CD14-positive monocyte (primary cell): ENCODE results near the gene KCNV2. TPM values are rescaled to one million over a fixed set of nuclear protein-coding genes. Genes with fewer than 3 reads are reported as not detected.

Experiments used
- DNase-seq, 3 donors: peaks; one replicate each; pipeline ENCODE4 v3.0.0-alpha.2; 2011 to 2022
- H2AFZ ChIP-seq: 2 replicates; pipeline ENCODE4 v1.6.0; 2012; ENCODE audit warnings: mild to moderate bottlenecking, low read depth, low read length, inconsistent platforms; ENCODE audit not compliant: insufficient read depth, poor library complexity, severe bottlenecking
- H3K27ac ChIP-seq, 2 donors: 1 replicate in 1 of 2; 2 replicates in 1 of 2; pipeline ENCODE4 v1.5.1; 2012 to 2013; ENCODE audit warnings: low read length in 2 of 2, control low read depth in 1 of 2, inconsistent platforms in 1 of 2, low read depth in 1 of 2, mild to moderate bottlenecking in 1 of 2
- H3K27me3 ChIP-seq, 2 donors: one replicate each; pipeline versions ENCODE4 v1.6.0 to v1.6.1; 2011 to 2013; ENCODE audit warnings: low read length in 2 of 2; ENCODE audit not compliant: control insufficient read depth in 2 of 2, insufficient read depth in 2 of 2
- H3K36me3 ChIP-seq, 2 donors: replicated peaks in 1 of 2; 1 replicate in 1 of 2; 2 replicates in 1 of 2; pipeline versions ENCODE4 v1.5.1 to v1.6.1; 2012 to 2013; ENCODE audit warnings: low read length in 2 of 2, control low read depth in 1 of 2, inconsistent platforms in 1 of 2, mild to moderate bottlenecking in 1 of 2; ENCODE audit not compliant: insufficient read depth in 2 of 2, control insufficient read depth in 1 of 2
- H3K4me1 ChIP-seq, 2 donors: 1 replicate in 1 of 2; 2 replicates in 1 of 2; pipeline versions ENCODE4 v1.5.1 to v1.6.1; 2012 to 2013; ENCODE audit warnings: low read length in 2 of 2, control low read depth in 1 of 2, inconsistent platforms in 1 of 2, mild to moderate bottlenecking in 1 of 2, moderate library complexity in 1 of 2; ENCODE audit not compliant: insufficient read depth in 2 of 2, control insufficient read depth in 1 of 2
- H3K4me2 ChIP-seq: replicated peaks from 2 replicates; pipeline ENCODE3; 2012; ENCODE audit warnings: low read length, moderate library complexity, mild to moderate bottlenecking; ENCODE audit not compliant: poor library complexity, severe bottlenecking; ENCODE audit errors: extremely low read depth
- H3K4me3 ChIP-seq, 3 experiments: fragments of 200-600 bp in 1 of 3; sonication (generic) in 1 of 3; replicated peaks in 1 of 3; 1 replicate in 2 of 3; 2 replicates in 1 of 3; pipeline ENCODE4 v1.5.1; 2011 to 2013; ENCODE audit warnings: low read length in 3 of 3, mild to moderate bottlenecking in 3 of 3, control low read depth in 2 of 3, low read depth in 2 of 3, inconsistent platforms in 1 of 3, moderate library complexity in 1 of 3
- H3K79me2 ChIP-seq: 2 replicates; pipeline ENCODE4 v1.6.0; 2012; ENCODE audit warnings: mild to moderate bottlenecking, control low read depth, inconsistent platforms, low read length, moderate library complexity; ENCODE audit not compliant: insufficient read depth
- H3K9ac ChIP-seq: 2 replicates; pipeline ENCODE4 v1.6.0; 2017; ENCODE audit warnings: low read length, mild to moderate bottlenecking; ENCODE audit not compliant: insufficient read depth, poor library complexity, severe bottlenecking
- H3K9me3 ChIP-seq, 2 donors: replicated peaks in 1 of 2; 1 replicate in 1 of 2; 2 replicates in 1 of 2; pipeline versions ENCODE4 v1.5.1 to v1.6.1; 2012 to 2013; ENCODE audit warnings: low read length in 2 of 2, control low read depth in 1 of 2; ENCODE audit not compliant: control insufficient read depth in 1 of 2, insufficient read depth in 1 of 2
- H4K20me1 ChIP-seq: 2 replicates; pipeline ENCODE4 v1.6.0; 2012; ENCODE audit warnings: mild to moderate bottlenecking, low read length, control low read depth, moderate library complexity; ENCODE audit not compliant: insufficient read depth
- H3K27ac Mint-ChIP-seq, 7 donors: one replicate each; pipeline ENCODE4 v1.8.0; 2020; ENCODE audit warnings: mild to moderate bottlenecking in 7 of 7, mixed read lengths in 7 of 7, moderate library complexity in 6 of 7, inconsistent platforms in 2 of 7
- H3K27me3 Mint-ChIP-seq, 3 donors: one replicate each; pipeline ENCODE4 v1.8.0; 2021 to 2022; ENCODE audit warnings: low read depth in 3 of 3, mild to moderate bottlenecking in 3 of 3, mixed read lengths in 3 of 3, moderate library complexity in 3 of 3, inconsistent platforms in 1 of 3
- H3K36me3 Mint-ChIP-seq, 2 donors: one replicate each; pipeline ENCODE4 v1.8.0; 2020; ENCODE audit warnings: mixed read lengths in 2 of 2, inconsistent platforms in 1 of 2, mild to moderate bottlenecking in 1 of 2
- H3K4me1 Mint-ChIP-seq: one replicate; pipeline ENCODE4 v1.8.0; 2020; ENCODE audit warnings: mild to moderate bottlenecking, mixed read lengths
- H3K4me3 Mint-ChIP-seq, 2 donors: one replicate each; pipeline ENCODE4 v1.8.0; 2020; ENCODE audit warnings: mild to moderate bottlenecking in 2 of 2, mixed read lengths in 2 of 2, moderate library complexity in 1 of 2
- H3K9me3 Mint-ChIP-seq, 7 donors: one replicate each; pipeline ENCODE4 v1.8.0; 2020 to 2022; ENCODE audit warnings: mixed read lengths in 7 of 7, mild to moderate bottlenecking in 6 of 7, moderate library complexity in 6 of 7, inconsistent platforms in 2 of 7
- whole genome bisulfite sequencing: methylation state at CpG from one replicate; pipeline ENCODE4 v1.1.5; 2013; ENCODE audit warnings: missing lambda C conversion rate; ENCODE audit not compliant: insufficient coverage; 5-methylcytosine and 5-hydroxymethylcytosine counted together
- intact Hi-C, 2 donors: fragments of 100-400 bp; cut with micrococcal nuclease; formaldehyde crosslinking; loops; one replicate each; pipeline versions ENCODE4 v1.15.0 to v1.15.1; 2023
- polyA plus RNA-seq, 3 donors: library from polyadenylated mRNA; depleted of rRNA in 1 of 3; unstranded in 2 of 3; stranded (reverse) in 1 of 3; fragments of 300-500 nt in 2 of 3; fragments of >200 nt in 1 of 3; fragmentation: Illumina TruSeq in 2 of 3; gene quantifications; 1 replicate in 2 of 3; 2 replicates in 1 of 3; pipeline ENCODE4 v1.2.3, GENCODE V29; 2012 to 2021
- TF ChIP-seq, protein P1 (sequence below): fragments of 200-600 bp; IDR thresholded peaks from one replicate; pipeline ENCODE4 v1.8.0; 2022; ENCODE audit warnings: antibody characterized with exemption, mild to moderate bottlenecking

KCNV2 gene
- polyA plus RNA-seq, 3 donors = not detected

GRCh38 chr9:2700398-2700797 lies 16.9 kb upstream of the KCNV2 start:
- H4K20me1 ChIP-seq = no peaks in the 10 kb centered on the region
- intact Hi-C loops = no loop called here
- H3K4me2 ChIP-seq = no peak overlapping the region
- H3K4me3 ChIP-seq = no peak overlapping the region
- DNase-seq = no peak
- TF ChIP-seq, protein P1, sequence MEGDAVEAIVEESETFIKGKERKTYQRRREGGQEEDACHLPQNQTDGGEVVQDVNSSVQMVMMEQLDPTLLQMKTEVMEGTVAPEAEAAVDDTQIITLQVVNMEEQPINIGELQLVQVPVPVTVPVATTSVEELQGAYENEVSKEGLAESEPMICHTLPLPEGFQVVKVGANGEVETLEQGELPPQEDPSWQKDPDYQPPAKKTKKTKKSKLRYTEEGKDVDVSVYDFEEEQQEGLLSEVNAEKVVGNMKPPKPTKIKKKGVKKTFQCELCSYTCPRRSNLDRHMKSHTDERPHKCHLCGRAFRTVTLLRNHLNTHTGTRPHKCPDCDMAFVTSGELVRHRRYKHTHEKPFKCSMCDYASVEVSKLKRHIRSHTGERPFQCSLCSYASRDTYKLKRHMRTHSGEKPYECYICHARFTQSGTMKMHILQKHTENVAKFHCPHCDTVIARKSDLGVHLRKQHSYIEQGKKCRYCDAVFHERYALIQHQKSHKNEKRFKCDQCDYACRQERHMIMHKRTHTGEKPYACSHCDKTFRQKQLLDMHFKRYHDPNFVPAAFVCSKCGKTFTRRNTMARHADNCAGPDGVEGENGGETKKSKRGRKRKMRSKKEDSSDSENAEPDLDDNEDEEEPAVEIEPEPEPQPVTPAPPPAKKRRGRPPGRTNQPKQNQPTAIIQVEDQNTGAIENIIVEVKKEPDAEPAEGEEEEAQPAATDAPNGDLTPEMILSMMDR = no peak
- H3K4me3 Mint-ChIP-seq = no peak overlapping the region
- peaks cover 0 to 4% (median 0%) of the 10 kb centered on the region in 7 donors for H3K9me3 Mint-ChIP-seq
- no peaks in the 10 kb centered on the region for H3K36me3 ChIP-seq
- no peak overlapping the region for H3K27ac Mint-ChIP-seq
- no peak overlapping the region for H3K9ac ChIP-seq
- no peaks in the 10 kb centered on the region for H3K36me3 Mint-ChIP-seq
- no peaks in the 10 kb centered on the region for H3K79me2 ChIP-seq
- peaks cover 0 to 3% of the 10 kb centered on the region in 2 donors for H3K4me1 ChIP-seq
- H3K27ac ChIP-seq = no peak overlapping the region
- no peaks in the 10 kb centered on the region for H3K9me3 ChIP-seq
- no peak overlapping the region for H2AFZ ChIP-seq
- H3K27me3 ChIP-seq = no peaks in the 10 kb centered on the region
- WGBS = 89% methylated on average over 1 of the region's 6 CpGs
- peaks cover 7% of the 10 kb centered on the region for H3K4me1 Mint-ChIP-seq
- H3K27me3 Mint-ChIP-seq = peaks cover 0 to 1% (median 0%) of the 10 kb centered on the region in 3 donors

DNA sequence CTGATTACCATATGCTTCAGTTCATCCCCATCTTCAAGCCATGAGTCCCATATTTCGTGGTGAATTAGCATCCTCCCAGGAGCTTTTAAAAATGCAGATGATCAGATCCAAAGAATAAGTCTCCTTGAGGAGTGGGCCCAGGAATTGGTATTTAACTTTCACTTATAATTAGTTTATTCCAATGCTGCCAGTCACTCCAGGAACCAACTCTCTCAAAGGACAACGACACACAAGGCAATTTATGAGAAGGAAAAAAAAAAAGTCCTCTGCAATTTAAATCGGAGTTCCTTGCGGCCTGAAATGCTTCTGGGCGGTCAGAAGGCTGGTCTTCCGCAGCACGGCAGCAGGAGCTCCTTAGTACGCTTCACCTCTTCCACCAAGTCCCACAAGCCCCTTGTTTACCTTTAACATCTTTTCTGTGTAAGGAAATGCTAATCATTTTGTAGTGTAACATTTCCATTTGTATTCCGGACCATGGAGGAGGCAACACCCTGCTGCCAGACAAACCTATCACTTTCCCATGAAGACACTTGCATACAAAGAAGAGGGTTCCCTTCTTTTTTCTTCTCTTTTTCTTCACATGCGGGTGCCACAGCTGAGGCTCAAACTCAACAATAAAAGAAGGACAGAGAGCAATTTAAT lies 16.3 kb upstream of the KCNV2 start:
- peaks cover 0 to 1% (median 0%) of the 10 kb centered on the region in 3 donors for H3K27me3 Mint-ChIP-seq
- no peak overlapping the region for H3K4me3 Mint-ChIP-seq
- no peaks in the 10 kb centered on the region for H3K36me3 ChIP-seq
- peaks cover 0 to 3% of the 10 kb centered on the region in 2 donors for H3K4me1 ChIP-seq
- TF ChIP-seq, protein P1 = no peak
- H3K27ac Mint-ChIP-seq = no peak overlapping the region
- no peak overlapping the region for H3K4me2 ChIP-seq
- H3K4me3 ChIP-seq = no peak overlapping the region
- no peaks in the 10 kb centered on the region for H3K79me2 ChIP-seq
- WGBS = 100% methylated on average over 1 of the region's 10 CpGs
- intact Hi-C loops = no loop called here
- H2AFZ ChIP-seq = no peak overlapping the region
- peaks cover 7% of the 10 kb centered on the region for H3K4me1 Mint-ChIP-seq
- H3K27me3 ChIP-seq = no peaks in the 10 kb centered on the region
- H3K27ac ChIP-seq = no peak overlapping the region
- H4K20me1 ChIP-seq = no peaks in the 10 kb centered on the region
- peaks cover 0 to 4% (median 0%) of the 10 kb centered on the region in 7 donors for H3K9me3 Mint-ChIP-seq
- no peak for DNase-seq
- H3K9me3 ChIP-seq = no peaks in the 10 kb centered on the region
- no peak overlapping the region for H3K9ac ChIP-seq
- H3K36me3 Mint-ChIP-seq = no peaks in the 10 kb centered on the region
